HCT116 (cell line): ENCODE data around the gene AHI1. TPM values are rescaled to one million over a fixed set of nuclear protein-coding genes. Genes with fewer than 3 reads are reported as not detected.
"Not testable (repeated sequence)": the region's sequence is repeated elsewhere in the genome, so short reads cannot be mapped to it uniquely, and the experiment has no call there.

Source experiments
- ATAC-seq: fragments of 200-7000 bp; cut with Tn5 transposase; 2 replicates; pipeline ENCODE4 v1.9.1; 2020; ENCODE audit warnings: mild to moderate bottlenecking, moderate library complexity
- BruUV-seq: library from RNA; stranded (reverse); fragments of 400-500 nt; replicated peaks from 2 replicates; lab custom pipeline; 2021; lab: Mats Ljungman, UMichigan
- CTCF ChIA-PET: fragments of 300-600 bp; sonication (Branson Sonifier 250); formaldehyde crosslinking; loops from one replicate; lab custom pipeline; 2021; ENCODE audit warnings: antibody characterized with exemption; lab: Charles Lee
- POLR2A ChIA-PET: fragments of 300-600, 350-600 bp; sonication (Branson Sonifier 250); formaldehyde crosslinking; loops from one replicate; lab custom pipeline; 2021; ENCODE audit warnings: antibody characterized with exemption; lab: Charles Lee
- RAD21 ChIA-PET, 2 experiments: fragments of 300-600 bp; sonication (Branson Sonifier 250); formaldehyde crosslinking; loops; one replicate each; lab custom pipeline; 2023; ENCODE audit warnings: low total read pairs in 2 of 2; ENCODE audit not compliant: uncharacterized antibody in 2 of 2, unreplicated experiment in 2 of 2, low non-redundant PET in 1 of 2; lab: Charles Lee
- DNase-seq: peaks from one replicate; pipeline ENCODE4 v3.0.0-alpha.2; 2010; ENCODE audit warnings: low read depth, low spot score
- H2AFZ ChIP-seq: fragments of 200-600 bp; shearing (Covaris generic), sonication (generic); 2 replicates; pipeline ENCODE4 v1.6.1; 2017; ENCODE audit warnings: low read depth, mixed run types, mixed read lengths, antibody characterized with exemption, low read length; ENCODE audit not compliant: poor library complexity, severe bottlenecking
- H3K27ac ChIP-seq: 2 replicates; pipeline ENCODE4 v1.5.1; 2012; ENCODE audit warnings: low read depth, low read length
- H3K27me3 ChIP-seq: fragments of 200-600 bp; sonication (generic); 2 replicates; pipeline ENCODE4 v1.6.1; 2016; ENCODE audit warnings: mixed run types, low read length, mixed read lengths; ENCODE audit not compliant: insufficient read depth
- H3K36me3 ChIP-seq, 2 experiments: fragments of 200-500 bp in 1 of 2; fragments of 200-600 bp in 1 of 2; sonication (Bioruptor generic) in 1 of 2; sonication (generic) in 1 of 2; 2 replicates each; pipeline versions ENCODE4 v1.5.1 to v1.6.1; 2014 to 2016; ENCODE audit warnings: low read length in 2 of 2, inconsistent platforms in 1 of 2, mixed read lengths in 1 of 2, mixed run types in 1 of 2; ENCODE audit not compliant: insufficient read depth in 2 of 2, control insufficient read depth in 1 of 2
- H3K4me1 ChIP-seq, 2 experiments: fragments of 200-600 bp in 1 of 2; sonication (generic) in 1 of 2; 2 replicates each; pipeline versions ENCODE4 v1.5.1 to v1.6.1; 2012 to 2017; ENCODE audit warnings: low read length in 2 of 2, inconsistent platforms in 1 of 2, mild to moderate bottlenecking in 1 of 2, mixed read lengths in 1 of 2, mixed run types in 1 of 2, moderate library complexity in 1 of 2; ENCODE audit not compliant: insufficient read depth in 2 of 2, control insufficient read depth in 1 of 2
- H3K4me2 ChIP-seq: fragments of 200-600 bp; sonication (generic); 2 replicates; pipeline ENCODE4 v1.6.1; 2017; ENCODE audit warnings: mixed run types, low read length, mixed read lengths
- H3K4me3 ChIP-seq, 2 experiments: fragments of 200-600 bp in 1 of 2; sonication (generic) in 1 of 2; replicated peaks in 1 of 2; 2 replicates each; pipeline ENCODE4 v1.5.1; 2011 to 2016; ENCODE audit warnings: low read length in 2 of 2, control low read depth in 1 of 2, low read depth in 1 of 2, mild to moderate bottlenecking in 1 of 2, mixed read lengths in 1 of 2, mixed run types in 1 of 2
- H3K79me2 ChIP-seq: fragments of 200-600 bp; sonication (generic); 2 replicates; pipeline ENCODE4 v1.6.1; 2017; ENCODE audit warnings: mild to moderate bottlenecking, mixed run types, low read length, moderate library complexity, mixed read lengths; ENCODE audit not compliant: insufficient read depth
- H3K9ac ChIP-seq: fragments of 200-600 bp; sonication (generic); 2 replicates; pipeline ENCODE4 v1.6.1; 2016; ENCODE audit warnings: low read length, mixed read lengths
- H3K9me2 ChIP-seq: fragments of 200-600 bp; sonication (generic), shearing (Covaris generic); 2 replicates; pipeline ENCODE4 v1.6.1; 2017; ENCODE audit warnings: mixed run types, mild to moderate bottlenecking, moderate library complexity; ENCODE audit not compliant: insufficient read depth
- H3K9me3 ChIP-seq, 2 experiments: fragments of 200-500 bp in 1 of 2; fragments of 200-600 bp in 1 of 2; sonication (Bioruptor generic) in 1 of 2; sonication (generic) in 1 of 2; 2 replicates each; pipeline ENCODE4 v1.6.1; 2014 to 2017; ENCODE audit warnings: low read length in 2 of 2, mixed read lengths in 2 of 2, inconsistent platforms in 1 of 2, low read depth in 1 of 2, mild to moderate bottlenecking in 1 of 2, mixed run types in 1 of 2, moderate library complexity in 1 of 2; ENCODE audit not compliant: control insufficient read depth in 1 of 2, insufficient read depth in 1 of 2
- H4K20me1 ChIP-seq: fragments of 200-600 bp; sonication (generic), shearing (Covaris generic); 2 replicates; pipeline ENCODE4 v1.6.1; 2017; ENCODE audit warnings: mixed run types, mild to moderate bottlenecking, moderate library complexity; ENCODE audit not compliant: insufficient read depth
- EGR1 ChIP-seq: IDR thresholded peaks from 2 replicates; pipeline ENCODE4 v1.6.1; 2012; ENCODE audit warnings: low read depth
- ELF1 ChIP-seq: IDR thresholded peaks from 2 replicates; pipeline ENCODE4 v1.6.1; 2012; ENCODE audit warnings: low read depth, borderline replicate concordance
- EZH2phosphoT487 ChIP-seq: fragments of 200-600 bp; IDR thresholded peaks from 2 replicates; pipeline ENCODE4 v1.6.1; 2018; ENCODE audit warnings: antibody characterized with exemption, borderline replicate concordance
- FOSL1 ChIP-seq: IDR thresholded peaks from 2 replicates; pipeline ENCODE4 v1.6.1; 2012; ENCODE audit warnings: low read depth
- JUND ChIP-seq: IDR thresholded peaks from 2 replicates; pipeline ENCODE4 v1.6.1; 2012
- POLR2AphosphoS5 ChIP-seq: IDR thresholded peaks from 2 replicates; pipeline ENCODE4 v1.6.1; 2011; ENCODE audit warnings: mild to moderate bottlenecking, low read depth, low read length, moderate library complexity
- RAD21 ChIP-seq: IDR thresholded peaks from 2 replicates; pipeline ENCODE4 v1.6.1; 2012; ENCODE audit warnings: low read depth, mild to moderate bottlenecking
- SP1 ChIP-seq: IDR thresholded peaks from 2 replicates; pipeline ENCODE4 v1.6.1; 2012; ENCODE audit warnings: low read depth
- TCF7L2 ChIP-seq: IDR thresholded peaks from 2 replicates; pipeline ENCODE4 v1.7.0; 2011; ENCODE audit warnings: borderline replicate concordance, inconsistent platforms; ENCODE audit not compliant: insufficient read depth, insufficient read length; ENCODE audit errors: extremely low read depth
- YY1 ChIP-seq: IDR thresholded peaks from 2 replicates; pipeline ENCODE4 v1.6.1; 2011; ENCODE audit warnings: low read length, low read depth, moderate library complexity, mild to moderate bottlenecking; ENCODE audit not compliant: insufficient replicate concordance; ENCODE audit errors: extremely low read depth
- intact Hi-C: fragments of 100-400 bp; cut with micrococcal nuclease; formaldehyde crosslinking; loops from 2 replicates; pipeline ENCODE4 v1.10.0; 2022
- total RNA-seq: library from RNA; stranded (reverse); gene quantifications from one replicate; pipeline ENCODE4 v1.2.1, GENCODE V29; 2021; ENCODE audit not compliant: unreplicated experiment
- TF ChIP-seq, protein P1 (sequence below): IDR thresholded peaks from 2 replicates; pipeline ENCODE4 v1.6.1; 2012

The AHI1 gene
- total RNA-seq, 1 experiment from 2014 or later = 29.6 TPM

DNA sequence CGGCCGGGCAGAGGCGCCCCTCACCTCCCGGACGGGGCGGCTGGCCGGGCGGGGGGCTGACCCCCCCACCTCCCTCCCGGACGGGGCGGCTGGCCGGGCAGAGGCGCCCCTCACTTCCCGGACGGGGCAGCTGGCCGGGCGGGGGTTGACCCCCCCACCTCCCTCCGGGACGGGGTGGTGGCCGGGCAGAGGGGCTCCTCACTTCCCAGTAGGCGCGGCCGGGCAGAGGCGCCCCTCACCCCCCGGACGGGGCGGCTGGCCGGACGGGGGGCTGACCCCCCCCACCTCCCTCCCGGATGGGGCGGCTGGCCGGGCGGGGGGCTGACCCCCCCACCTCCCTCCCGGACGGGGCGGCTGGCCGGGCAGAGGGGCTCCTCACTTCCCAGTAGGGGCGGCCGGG, 133.9 kb downstream of the AHI1 start:
- H3K9me3 ChIP-seq, H3K79me2 ChIP-seq, H3K4me3 ChIP-seq, H3K9me2 ChIP-seq, H3K4me2 ChIP-seq, H3K27me3 ChIP-seq, H4K20me1 ChIP-seq, ATAC-seq, POLR2A ChIA-PET, H2AFZ ChIP-seq, BruUV-seq, H3K9ac ChIP-seq, H3K36me3 ChIP-seq, intact Hi-C loops, DNase-seq, RAD21 ChIA-PET, CTCF ChIA-PET, H3K27ac ChIP-seq, H3K4me1 ChIP-seq: not testable (repeated sequence)

DNA sequence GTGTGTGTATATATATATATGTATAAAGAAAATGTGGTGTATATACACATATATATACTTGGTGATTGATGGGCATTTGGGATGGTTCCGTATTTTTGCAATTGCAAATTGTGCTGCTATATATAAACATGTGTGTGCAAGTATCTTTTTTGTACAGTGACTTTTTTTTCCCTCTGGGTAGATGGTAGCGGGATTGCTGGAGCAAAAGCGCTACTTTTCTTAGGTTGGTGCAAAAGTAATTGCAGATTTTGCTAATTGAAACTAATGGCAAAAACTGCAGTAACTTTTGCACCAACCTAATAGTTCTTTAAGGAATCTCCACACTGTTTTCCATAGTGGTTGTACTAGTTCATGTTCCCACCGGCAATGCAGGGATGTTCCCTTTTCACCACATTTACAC, 135.4 kb downstream of the AHI1 start:
- Histone ChIP-seq H3K9me3 (no peaks in the 10 kb centered on the region), H3K4me3 (no peak overlapping the region)
- POLR2A ChIA-PET = no interaction called here

More for the DNA sequence above, 135.4 kb downstream of the AHI1 start:
- H3K27ac ChIP-seq = no peak overlapping the region
- ChIA-PET CTCF (no interaction called here), RAD21 (no interaction called here)
- no peak overlapping the region for H2AFZ ChIP-seq
- DNase-seq = no peak
- H3K4me2 ChIP-seq = no peak overlapping the region
- BruUV-seq = no TSS peak
- no peaks in the 10 kb centered on the region for H3K27me3 ChIP-seq
- TF ChIP-seq SP1 = no peak
- no peak for TF ChIP-seq FOSL1
- TF ChIP-seq EGR1 = no peak
- TF ChIP-seq POLR2AphosphoS5 = no peak
- no peak for TF ChIP-seq RAD21
- no peak for TF ChIP-seq JUND
- TF ChIP-seq, protein P1, sequence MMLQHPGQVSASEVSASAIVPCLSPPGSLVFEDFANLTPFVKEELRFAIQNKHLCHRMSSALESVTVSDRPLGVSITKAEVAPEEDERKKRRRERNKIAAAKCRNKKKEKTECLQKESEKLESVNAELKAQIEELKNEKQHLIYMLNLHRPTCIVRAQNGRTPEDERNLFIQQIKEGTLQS = no peak
- no peak for TF ChIP-seq ELF1
- TF ChIP-seq YY1 = no peak
- TF ChIP-seq TCF7L2 = no peak
- TF ChIP-seq EZH2phosphoT487 = no peak
- ATAC-seq = no peak
- no peak overlapping the region for H3K9ac ChIP-seq
- no peaks in the 10 kb centered on the region for H3K9me2 ChIP-seq
- intact Hi-C loops = no loop called here
- H4K20me1 ChIP-seq = no peaks in the 10 kb centered on the region
- H3K79me2 ChIP-seq = no peaks in the 10 kb centered on the region
- H3K4me1 ChIP-seq = peaks cover 0 to 4% of the 10 kb centered on the region in 2 experiments; a peak in 2 of 4 replicates
- no peaks in the 10 kb centered on the region for H3K36me3 ChIP-seq
